Raji (cell line): ENCODE measurements around the gene DHX32.
"Not testable (repeated sequence)": the region's sequence is repeated elsewhere in the genome, so short reads cannot be mapped to it uniquely, and the experiment has no call there.

ENCODE experiments used
- POLR2A ChIP-seq: IDR thresholded peaks from 2 replicates; pipeline ENCODE4 v1.6.1; 2011; ENCODE audit warnings: low read depth, low read length, control low read depth; ENCODE audit not compliant: insufficient read depth

Gene DHX32

DNA sequence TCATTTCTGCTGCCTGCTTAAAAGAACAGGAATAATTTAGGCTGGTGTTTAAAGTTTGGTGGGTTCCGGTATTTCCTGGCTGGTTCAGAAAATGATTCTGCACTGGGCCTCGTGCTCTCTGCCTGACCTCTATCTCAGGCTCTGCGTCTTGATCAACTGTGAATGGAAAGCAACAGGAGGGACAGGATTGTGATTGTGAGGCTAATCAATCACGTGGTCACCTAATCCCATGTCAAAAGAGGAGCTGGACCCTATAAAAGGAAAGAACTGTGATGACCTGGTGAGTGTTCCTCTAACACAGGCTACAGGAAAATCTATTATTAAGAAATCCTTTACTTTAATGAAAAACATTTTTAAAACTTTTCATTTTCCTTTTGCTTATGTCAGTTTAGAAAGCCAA lies at the start of gene DHX32:
Gene DHX32, minus strand, starts transcription at position 101 of the 400 bp plus-strand sequence. CDS start 468 bp downstream, outside the sequence.
- no peak for TF ChIP-seq POLR2A

DNA sequence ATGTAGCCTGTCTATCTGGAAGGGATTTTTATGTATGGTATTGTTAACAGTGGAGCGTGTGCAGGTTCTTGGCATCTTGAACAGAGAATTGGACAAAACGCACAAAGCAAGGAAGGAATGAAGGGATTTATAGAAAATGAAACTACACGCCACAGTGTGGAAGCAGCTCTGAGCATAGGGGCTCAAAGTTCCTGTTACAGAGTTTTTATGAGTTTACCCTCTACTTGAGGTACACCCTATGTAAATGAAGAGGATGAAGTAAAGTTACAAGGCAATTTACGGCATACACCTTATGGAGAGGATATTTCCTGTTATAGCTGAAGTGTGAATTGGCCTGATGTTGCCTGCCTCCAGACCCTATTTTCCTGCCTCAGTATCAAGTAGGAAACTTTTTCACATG lies 48.5 kb upstream of the DHX32 start:
- TF ChIP-seq POLR2A, result no peak

DNA sequence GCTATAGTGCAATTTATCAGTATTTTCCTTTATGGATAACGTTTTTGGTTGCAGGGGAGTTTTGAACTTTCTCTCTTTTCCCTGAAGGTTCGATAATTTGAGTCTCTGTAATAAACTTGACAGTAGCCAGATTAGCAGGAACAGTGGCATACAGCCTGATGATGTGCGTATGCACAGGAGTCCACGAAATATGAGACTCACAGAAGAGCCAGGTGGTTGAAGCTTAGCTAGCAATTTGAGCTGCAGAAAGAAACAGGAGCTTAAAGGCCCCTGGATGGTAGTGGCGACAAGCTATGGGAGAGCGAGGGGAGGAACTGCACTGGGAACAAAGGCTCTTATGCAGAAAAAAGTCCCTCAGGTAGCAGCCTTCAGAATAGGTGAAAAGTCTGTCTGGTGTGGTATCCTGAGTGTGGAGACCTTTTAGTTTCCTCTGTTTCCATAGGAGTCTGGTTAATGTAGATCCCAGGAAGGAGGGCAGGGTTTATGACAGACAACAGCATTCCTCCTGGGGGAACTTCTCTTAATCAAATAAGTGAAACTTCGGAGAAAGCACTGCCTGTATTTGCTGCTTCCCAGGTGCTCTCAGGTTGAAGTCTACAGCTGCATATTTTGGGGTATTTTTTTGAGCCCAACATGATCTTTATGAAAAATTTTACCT lies 48.0 kb upstream of the DHX32 start:
- TF ChIP-seq POLR2A, result no peak

GRCh38 chr10:125926247-125926646 lies 45.2 kb upstream of the DHX32 start:
- TF ChIP-seq POLR2A, result no peak

DNA sequence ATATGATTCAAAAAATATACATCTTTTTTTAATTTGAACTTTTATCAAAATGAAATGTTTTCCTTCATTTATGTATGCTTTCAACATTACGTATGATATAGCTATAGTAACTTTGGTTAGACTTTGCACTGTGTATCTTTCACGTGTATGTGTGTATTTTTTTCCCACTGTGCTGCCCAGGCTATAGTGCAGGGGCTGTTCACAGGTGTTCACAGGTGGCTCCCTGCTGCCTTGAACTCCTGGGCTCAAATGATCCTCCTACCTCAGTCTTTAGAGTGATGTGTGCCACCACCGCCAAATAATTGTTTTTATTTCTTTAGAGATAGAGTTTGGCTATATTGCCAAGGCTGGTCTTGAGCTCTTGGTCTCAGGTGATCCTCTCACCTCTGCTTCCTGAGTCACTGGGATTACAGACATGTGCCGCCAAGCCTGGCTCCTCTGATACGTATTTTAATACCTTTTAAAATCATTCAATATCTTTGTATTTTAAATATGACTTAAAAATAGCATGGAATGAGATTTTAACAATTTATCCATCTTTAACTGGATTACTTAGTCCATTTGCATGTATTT lies 44.3 kb upstream of the DHX32 start:
- TF ChIP-seq POLR2A, result no peak

GRCh38 chr10:125916977-125917376 lies 35.9 kb upstream of the DHX32 start:
- no peak for TF ChIP-seq POLR2A

DNA sequence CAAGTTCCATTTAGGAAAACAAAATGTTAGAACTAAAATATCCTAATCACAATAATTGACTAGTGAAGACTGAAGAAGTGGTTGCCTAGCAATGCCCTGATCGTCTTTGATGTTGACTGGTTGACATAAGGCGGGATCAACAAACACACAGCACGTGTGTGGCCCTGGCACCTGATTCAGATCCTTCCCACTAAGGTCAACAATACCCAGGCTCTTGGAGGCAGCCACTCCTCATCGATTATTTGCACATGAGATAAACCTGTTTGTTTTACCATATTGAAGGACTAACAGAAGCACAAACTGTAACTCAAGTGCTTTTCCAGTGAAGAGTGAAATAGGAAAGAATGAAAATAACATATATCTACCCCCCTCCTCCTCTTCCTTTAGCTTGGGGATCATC lies 30.9 kb upstream of the DHX32 start:
- TF ChIP-seq POLR2A, result no peak

GRCh38 chr10:125911145-125911544 lies 30.1 kb upstream of the DHX32 start:
- TF ChIP-seq POLR2A, result no peak

GRCh38 chr10:125896088-125896934 lies 15.2 kb upstream of the DHX32 start, which contains the start of gene FANK1:
FANK1 (plus strand) TSS chr10:125896564; CDS start chr10:125896643, 79 bp downstream.
- TF ChIP-seq POLR2A, result not testable (repeated sequence)

GRCh38 chr10:125886914-125887512 lies 5.9 kb upstream of the DHX32 start:
- no peak for TF ChIP-seq POLR2A

GRCh38 chr10:125883211-125883610 lies 2.1 kb upstream of the DHX32 start:
- TF ChIP-seq POLR2A, result no peak

DNA sequence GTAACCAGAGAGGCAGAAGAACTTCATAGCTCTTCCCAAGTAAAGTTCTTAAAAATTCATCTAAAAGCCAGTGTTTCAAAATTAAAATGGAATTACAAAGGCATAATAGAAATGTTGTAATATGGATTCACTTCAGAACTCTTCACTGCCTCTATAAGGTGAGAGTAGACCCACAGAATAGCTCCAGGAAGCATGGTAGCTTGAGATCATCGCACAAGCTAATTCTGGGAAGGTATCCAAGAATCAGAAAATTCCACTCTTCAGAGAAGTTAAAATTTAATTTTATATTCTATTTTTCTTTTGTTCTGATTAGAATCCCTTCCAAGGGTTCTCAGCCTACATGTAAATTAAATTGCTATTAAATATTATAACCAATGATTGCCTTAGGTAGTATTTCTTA lies 1.5 kb upstream of the DHX32 start:
- no peak for TF ChIP-seq POLR2A

- no peak for TF ChIP-seq POLR2A
These were observed 373 bp downstream of the DHX32 start for GRCh38 chr10:125880719-125881118.

DNA sequence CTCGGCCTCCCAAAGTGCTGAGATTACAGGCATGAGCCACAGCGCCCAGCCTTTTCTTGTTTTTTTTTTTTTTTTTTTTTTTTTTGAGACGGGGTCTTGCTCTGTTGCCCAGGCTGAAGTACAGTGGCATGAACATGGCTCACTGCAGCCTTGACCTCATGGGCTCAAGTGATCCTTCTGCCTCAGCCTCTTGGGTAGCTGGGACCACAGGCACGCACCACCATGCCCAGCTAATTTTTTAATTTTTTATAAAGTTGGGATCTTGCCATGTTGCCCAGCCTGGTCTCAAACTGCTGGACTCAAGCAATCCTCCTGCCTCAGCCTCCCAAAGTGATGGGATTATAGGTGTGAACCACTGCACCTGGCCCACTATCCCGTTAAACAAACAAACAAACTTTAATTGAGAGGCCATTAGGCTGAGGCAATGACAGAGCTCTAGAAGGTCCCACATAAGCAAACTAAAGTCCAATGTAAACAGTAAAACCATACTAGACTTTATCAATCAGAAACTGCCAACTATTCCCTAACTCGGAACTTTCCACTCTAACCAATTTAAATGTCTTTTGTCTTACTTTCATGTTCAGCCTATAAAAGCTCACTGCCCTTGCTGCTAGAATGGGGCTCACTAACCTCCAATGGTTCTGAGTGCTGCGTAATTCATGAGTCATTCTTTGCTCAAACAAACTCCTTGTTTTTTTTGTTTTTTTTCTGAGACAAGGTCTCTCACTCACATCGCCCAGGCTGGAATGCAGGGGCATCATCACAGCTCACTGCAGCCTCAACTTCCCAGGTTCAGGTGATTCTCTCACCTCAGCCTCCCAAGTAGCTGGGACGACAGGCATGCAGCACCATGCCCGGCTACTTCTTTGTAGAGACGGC lies 1.9 kb downstream of the DHX32 start:
- TF ChIP-seq POLR2A, result no peak
